H9 (cell line): ENCODE data around the gene NPTX1. TPM values are rescaled to one million over a fixed set of nuclear protein-coding genes. Genes with fewer than 3 reads are reported as not detected.

ENCODE experiments used
- DNase-seq: peaks from one replicate; pipeline ENCODE4 v3.0.0-alpha.2; 2017
- H2AFZ ChIP-seq: one replicate; pipeline ENCODE4 v1.6.1; 2013; ENCODE audit warnings: mild to moderate bottlenecking, low read length, control low read depth, moderate library complexity
- H2AK5ac ChIP-seq: 2 replicates; pipeline ENCODE4 v1.6.1; 2013; ENCODE audit warnings: low read length, control low read depth, mixed read lengths; ENCODE audit not compliant: insufficient read length
- H2BK120ac ChIP-seq: one replicate; pipeline ENCODE4 v1.6.1; 2013; ENCODE audit warnings: low read depth, mild to moderate bottlenecking, low read length, control low read depth, inconsistent platforms; ENCODE audit not compliant: poor library complexity, severe bottlenecking
- H2BK12ac ChIP-seq: 2 replicates; pipeline ENCODE4 v1.6.1; 2013; ENCODE audit warnings: low read length, control low read depth, mixed read lengths, low read depth; ENCODE audit not compliant: insufficient read length
- H2BK15ac ChIP-seq: 2 replicates; pipeline ENCODE4 v1.6.1; 2013; ENCODE audit warnings: low read depth, low read length, control low read depth
- H2BK20ac ChIP-seq: one replicate; pipeline ENCODE4 v1.6.1; 2013; ENCODE audit warnings: low read depth, mild to moderate bottlenecking, low read length, control low read depth, inconsistent platforms; ENCODE audit not compliant: poor library complexity, severe bottlenecking
- H2BK5ac ChIP-seq: 2 replicates; pipeline ENCODE4 v1.6.1; 2013; ENCODE audit warnings: low read length, control low read depth, mixed read lengths; ENCODE audit not compliant: insufficient read length
- H3K14ac ChIP-seq: 2 replicates; pipeline ENCODE4 v1.6.1; 2013; ENCODE audit warnings: low read length, control low read depth; ENCODE audit not compliant: insufficient read depth
- H3K18ac ChIP-seq: 2 replicates; pipeline ENCODE4 v1.6.1; 2013; ENCODE audit warnings: low read depth, mild to moderate bottlenecking, mixed read lengths, low read length, control low read depth; ENCODE audit not compliant: insufficient read length
- H3K23ac ChIP-seq: 2 replicates; pipeline ENCODE4 v1.6.1; 2013; ENCODE audit warnings: low read length, control low read depth, mixed read lengths, low read depth; ENCODE audit not compliant: insufficient read length
- H3K23me2 ChIP-seq: 2 replicates; pipeline ENCODE4 v1.6.1; 2013; ENCODE audit warnings: low read depth, mild to moderate bottlenecking, mixed read lengths, low read length, control low read depth; ENCODE audit not compliant: insufficient read length, poor library complexity, severe bottlenecking
- H3K27ac ChIP-seq: 2 replicates; pipeline ENCODE4 v1.5.1; 2013; ENCODE audit warnings: low read length, control low read depth, mixed read lengths, low read depth; ENCODE audit not compliant: insufficient read length
- H3K27me3 ChIP-seq: 2 replicates; pipeline ENCODE4 v1.6.1; 2013; ENCODE audit warnings: low read length, control low read depth, inconsistent platforms; ENCODE audit not compliant: insufficient read depth
- H3K4ac ChIP-seq: 2 replicates; pipeline ENCODE4 v1.6.1; 2013; ENCODE audit warnings: low read depth, mild to moderate bottlenecking, control low read depth, inconsistent platforms, low read length, moderate library complexity
- H3K4me1 ChIP-seq: 2 replicates; pipeline ENCODE4 v1.6.1; 2013; ENCODE audit warnings: low read length, control low read depth, inconsistent platforms; ENCODE audit not compliant: insufficient read depth
- H3K4me2 ChIP-seq: 2 replicates; pipeline ENCODE4 v1.6.1; 2013; ENCODE audit warnings: low read length, control low read depth, mixed read lengths; ENCODE audit not compliant: insufficient read length, insufficient read depth
- H3K56ac ChIP-seq: 2 replicates; pipeline ENCODE4 v1.6.1; 2013; ENCODE audit warnings: low read depth, mild to moderate bottlenecking, mixed read lengths, low read length, control low read depth; ENCODE audit not compliant: insufficient read length
- H3K79me1 ChIP-seq: 2 replicates; pipeline ENCODE4 v1.6.1; 2013; ENCODE audit warnings: low read depth, mild to moderate bottlenecking, moderate library complexity, low read length, control low read depth, inconsistent platforms; ENCODE audit not compliant: insufficient read depth, poor library complexity, severe bottlenecking
- H3K79me2 ChIP-seq: 2 replicates; pipeline ENCODE4 v1.6.1; 2013; ENCODE audit warnings: low read length, control low read depth, inconsistent platforms; ENCODE audit not compliant: insufficient read depth
- H3K9ac ChIP-seq: 2 replicates; pipeline ENCODE4 v1.6.1; 2013; ENCODE audit warnings: low read length, control low read depth, mixed read lengths; ENCODE audit not compliant: insufficient read length; ENCODE audit errors: extremely low read depth
- H3K9me3 ChIP-seq: one replicate; pipeline ENCODE4 v1.6.1; 2013; ENCODE audit warnings: low read depth, low read length, inconsistent platforms; ENCODE audit not compliant: control insufficient read depth
- H3T11ph ChIP-seq: one replicate; pipeline ENCODE4 v1.6.1; 2013; ENCODE audit warnings: mild to moderate bottlenecking, low read length, control low read depth, inconsistent platforms
- H4K20me1 ChIP-seq: one replicate; pipeline ENCODE4 v1.6.1; 2013; ENCODE audit not compliant: control insufficient read depth, insufficient read length, insufficient read depth
- H4K5ac ChIP-seq: 2 replicates; pipeline ENCODE4 v1.6.1; 2013; ENCODE audit warnings: low read depth, mild to moderate bottlenecking, mixed read lengths, low read length, control low read depth; ENCODE audit not compliant: insufficient read length
- H4K8ac ChIP-seq: replicated peaks from 2 replicates; pipeline ENCODE4 v1.6.1; 2013; ENCODE audit warnings: low read length, control low read depth, mixed read lengths, low read depth; ENCODE audit not compliant: insufficient read length
- H4K91ac ChIP-seq: 2 replicates; pipeline ENCODE4 v1.6.1; 2013; ENCODE audit warnings: low read depth, mild to moderate bottlenecking, moderate library complexity, mixed read lengths, low read length, control low read depth; ENCODE audit not compliant: insufficient read length
- H3K27ac Mint-ChIP-seq, 3 experiments: 2 replicates in 2 of 3; 3 replicates in 1 of 3; pipeline ENCODE4 v1.8.0; 2020 to 2021; ENCODE audit warnings: mixed read lengths in 3 of 3, mild to moderate bottlenecking in 1 of 3, moderate library complexity in 1 of 3
- H3K27me3 Mint-ChIP-seq: 2 replicates; pipeline ENCODE4 v1.8.0; 2021; ENCODE audit warnings: low read depth, mild to moderate bottlenecking, moderate library complexity, mixed read lengths
- H3K36me3 Mint-ChIP-seq, 3 experiments: 2 replicates in 2 of 3; 3 replicates in 1 of 3; pipeline ENCODE4 v1.8.0; 2020 to 2021; ENCODE audit warnings: low read depth in 3 of 3, mixed read lengths in 3 of 3; ENCODE audit not compliant: insufficient read depth in 1 of 3
- H3K4me1 Mint-ChIP-seq, 2 experiments: 2 replicates each; pipeline ENCODE4 v1.8.0; 2020; ENCODE audit warnings: mixed read lengths in 2 of 2
- H3K4me3 Mint-ChIP-seq, 2 experiments: 2 replicates in 1 of 2; 3 replicates in 1 of 2; pipeline ENCODE4 v1.8.0; 2020 to 2021; ENCODE audit warnings: mild to moderate bottlenecking in 2 of 2, mixed read lengths in 2 of 2, moderate library complexity in 1 of 2
- H3K9me3 Mint-ChIP-seq, 2 experiments: 2 replicates in 1 of 2; 3 replicates in 1 of 2; pipeline ENCODE4 v1.8.0; 2020; ENCODE audit warnings: mild to moderate bottlenecking in 2 of 2, mixed read lengths in 2 of 2, moderate library complexity in 1 of 2
- CTCF ChIP-seq: fragments of 200-600 bp; sonication (generic); conservative IDR thresholded peaks from 3 replicates; pipeline ENCODE4 v1.8.0; 2021; ENCODE audit warnings: antibody characterized with exemption, mild to moderate bottlenecking
- WGBS: extraction: QIAGEN DNeasy Blood & Tissue Kit; methylation state at CpG from one replicate; pipeline ENCODE4 v1.1.7; 2013; ENCODE audit warnings: missing lambda C conversion rate, low lambda C conversion rate, mixed read lengths; ENCODE audit not compliant: insufficient read length; ENCODE audit errors: extremely low coverage; 5-methylcytosine and 5-hydroxymethylcytosine counted together
- total RNA-seq: library from RNA; stranded (reverse); gene quantifications from 2 replicates; pipeline ENCODE4 v1.2.1, GENCODE V29; 2021

The NPTX1 gene
- total RNA-seq, 1 experiment from 2014 or later, result 20.5 TPM

- H4K8ac ChIP-seq, result no peak overlapping the region
- WGBS, result no CpG with 5 or more reads among the region's 10 CpGs
- peaks cover 2 to 6% of the 10 kb centered on the region in 2 experiments; a peak in 3 of 4 replicates for H3K4me1 Mint-ChIP-seq
- no peaks in the 10 kb centered on the region for H3K36me3 Mint-ChIP-seq
- no peak overlapping the region for H2AK5ac ChIP-seq
- no peak overlapping the region for H3K23ac ChIP-seq
- peaks cover 0 to 3% of the 10 kb centered on the region in 2 experiments; a peak in 1 of 5 replicates for H3K9me3 Mint-ChIP-seq
- H3K4me1 ChIP-seq, result no peaks in the 10 kb centered on the region
- no peak overlapping the region for H3K56ac ChIP-seq
- H2BK20ac ChIP-seq, result no peak overlapping the region
- no peak overlapping the region for H3K14ac ChIP-seq
- no peak overlapping the region for H2BK15ac ChIP-seq
- no peak overlapping the region for H4K5ac ChIP-seq
- no peaks in the 10 kb centered on the region for H4K20me1 ChIP-seq
- no peaks in the 10 kb centered on the region for H3K79me1 ChIP-seq
- H3K18ac ChIP-seq, result no peak overlapping the region
- no peak overlapping the region for H3K9ac ChIP-seq
- H3K27ac Mint-ChIP-seq, result no peak overlapping the region
- no peak overlapping the region for H2AFZ ChIP-seq
- no peaks in the 10 kb centered on the region for H3K23me2 ChIP-seq
- H3K9me3 ChIP-seq, result no peaks in the 10 kb centered on the region
- H3T11ph ChIP-seq, result no peak overlapping the region
- DNase-seq, result no peak
- no peaks in the 10 kb centered on the region for H3K27me3 ChIP-seq
- no peaks in the 10 kb centered on the region for H3K79me2 ChIP-seq
- no peak overlapping the region for H3K27ac ChIP-seq
- H2BK12ac ChIP-seq, result no peak overlapping the region
- H4K91ac ChIP-seq, result no peak overlapping the region
- H3K27me3 Mint-ChIP-seq, result peaks cover 45% of the 10 kb centered on the region
- no peak overlapping the region for H3K4ac ChIP-seq
- TF ChIP-seq CTCF, result no peak
- no peak overlapping the region for H2BK5ac ChIP-seq
- no peak overlapping the region for H2BK120ac ChIP-seq
- no peak overlapping the region for H3K4me3 Mint-ChIP-seq
- no peak overlapping the region for H3K4me2 ChIP-seq
Observed at GRCh38 chr17:80437532-80437931, 38.9 kb downstream of the NPTX1 start.
